Uterus (tissue), 2 donors: Measurements from ENCODE around the gene CDC27.

Source experiments
- POLR2A ChIP-seq, 2 donors: fragments of 450-650 bp; IDR thresholded peaks; one replicate each; pipeline ENCODE4 v1.6.1; 2016; ENCODE audit warnings: antibody characterized with exemption in 2 of 2, mild to moderate bottlenecking in 1 of 2, moderate library complexity in 1 of 2
- TF ChIP-seq, protein P1 (sequence below), 4 experiments: fragments of 200-600 bp in 2 of 4; fragments of 450-650 bp in 2 of 4; sonication (generic) in 2 of 4; IDR thresholded peaks; one replicate each; pipeline ENCODE4 v1.5.1; 2016 to 2019; ENCODE audit warnings: antibody characterized with exemption in 4 of 4, mild to moderate bottlenecking in 2 of 4, moderate library complexity in 1 of 4

GRCh38 chr17:47076171-47076570 is 112.9 kb downstream of the CDC27 start:
- TF ChIP-seq, protein P1, sequence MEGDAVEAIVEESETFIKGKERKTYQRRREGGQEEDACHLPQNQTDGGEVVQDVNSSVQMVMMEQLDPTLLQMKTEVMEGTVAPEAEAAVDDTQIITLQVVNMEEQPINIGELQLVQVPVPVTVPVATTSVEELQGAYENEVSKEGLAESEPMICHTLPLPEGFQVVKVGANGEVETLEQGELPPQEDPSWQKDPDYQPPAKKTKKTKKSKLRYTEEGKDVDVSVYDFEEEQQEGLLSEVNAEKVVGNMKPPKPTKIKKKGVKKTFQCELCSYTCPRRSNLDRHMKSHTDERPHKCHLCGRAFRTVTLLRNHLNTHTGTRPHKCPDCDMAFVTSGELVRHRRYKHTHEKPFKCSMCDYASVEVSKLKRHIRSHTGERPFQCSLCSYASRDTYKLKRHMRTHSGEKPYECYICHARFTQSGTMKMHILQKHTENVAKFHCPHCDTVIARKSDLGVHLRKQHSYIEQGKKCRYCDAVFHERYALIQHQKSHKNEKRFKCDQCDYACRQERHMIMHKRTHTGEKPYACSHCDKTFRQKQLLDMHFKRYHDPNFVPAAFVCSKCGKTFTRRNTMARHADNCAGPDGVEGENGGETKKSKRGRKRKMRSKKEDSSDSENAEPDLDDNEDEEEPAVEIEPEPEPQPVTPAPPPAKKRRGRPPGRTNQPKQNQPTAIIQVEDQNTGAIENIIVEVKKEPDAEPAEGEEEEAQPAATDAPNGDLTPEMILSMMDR (IDR thresholded peaks at IDR 0.05), result no peak
- TF ChIP-seq POLR2A (IDR thresholded peaks at IDR 0.05), result no peak
